HEK293T (cell line): ENCODE results near the gene TRIM2.

Experiments
- ELF4 ChIP-seq: fragments of 450-650 bp; IDR thresholded peaks from 2 replicates; pipeline ENCODE4 v1.6.1; 2017; ENCODE audit warnings: antibody characterized with exemption
- L3MBTL2 ChIP-seq: fragments of 450-650 bp; conservative IDR thresholded peaks from 2 replicates; pipeline ENCODE4 v1.6.1; 2016; ENCODE audit warnings: mild to moderate bottlenecking
- SP1 ChIP-seq: fragments of 450-650 bp; IDR thresholded peaks from 2 replicates; pipeline ENCODE4 v1.6.1; 2017

DNA sequence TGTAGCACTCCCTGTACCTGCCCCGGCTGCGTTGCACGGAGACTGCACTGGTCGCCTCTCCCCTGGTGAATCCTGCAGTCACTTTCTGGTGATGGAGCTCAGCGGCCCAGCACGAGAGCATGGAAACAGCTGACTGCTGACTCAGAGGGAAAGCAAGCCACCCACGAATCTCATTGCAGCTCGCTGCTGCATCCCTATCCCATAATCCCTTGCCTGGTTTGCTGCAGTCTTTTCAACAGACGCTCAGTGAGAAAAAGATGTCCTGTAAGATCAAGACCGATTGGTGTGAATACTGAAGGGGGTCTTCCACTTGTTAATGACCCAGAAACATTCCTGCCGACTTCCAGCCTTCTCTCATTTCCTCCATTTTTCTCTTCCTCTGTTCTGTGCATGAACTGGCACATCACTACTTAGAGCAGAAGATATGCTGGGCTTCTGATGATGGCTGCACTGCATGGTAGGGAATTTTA lies 52.9 kb downstream of the TRIM2 start:
- TF ChIP-seq L3MBTL2 (0 out of 2 replicates have a peak, but pooled peaks have one; percentile 25), ELF4 (no peak), SP1 (no peak)
